Stimulated activated CD4-positive, alpha-beta T cell treated with anti-CD3 and anti-CD28 coated beads, Interleukin-4, amount 100 ng/mL, for 4 hours (primary cell): ENCODE data around the gene LATS1.
"Not testable (repeated sequence)": the region's sequence is repeated elsewhere in the genome, so short reads cannot be mapped to it uniquely, and the experiment has no call there.

Source experiments
- DNase-seq, 2 experiments: peaks; one replicate each; pipeline ENCODE4 v3.0.0-alpha.2; 2020

LATS1 gene

GRCh38 chr6:149728499-149729234 lies 10.8 kb upstream of the LATS1 start:
- DNase-seq: no peak

DNA sequence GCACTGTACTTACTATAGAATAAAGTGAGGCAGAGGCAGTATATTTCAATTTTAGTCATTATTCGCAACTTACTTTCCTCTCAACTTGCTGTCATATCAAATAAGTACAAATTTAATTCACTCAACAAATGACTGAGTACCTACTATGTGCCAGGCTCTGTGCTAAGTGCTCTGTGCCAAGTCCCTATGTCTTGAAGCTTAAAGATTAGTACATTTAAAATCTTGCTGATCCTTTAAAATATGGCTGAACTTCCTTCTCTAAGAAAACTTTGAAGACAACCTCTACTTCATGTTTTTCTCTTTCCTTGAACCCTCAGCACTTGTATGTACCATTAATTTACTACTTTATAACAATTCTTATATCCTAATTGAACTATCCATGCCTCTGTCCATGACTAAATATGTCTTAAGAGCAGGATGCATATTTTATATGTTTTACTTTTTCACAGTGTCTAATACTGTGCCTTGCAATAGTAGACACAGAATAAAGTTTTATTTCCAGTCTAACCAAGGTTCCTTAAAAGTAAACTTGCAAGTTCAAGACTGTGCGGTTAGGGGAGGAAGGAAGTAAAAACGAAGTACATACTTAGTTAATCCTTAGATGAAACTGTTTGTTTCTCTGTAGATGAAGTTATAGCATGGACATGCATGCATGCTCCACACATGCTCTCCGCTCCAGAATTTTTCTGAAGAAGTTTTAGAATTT lies 10.0 kb upstream of the LATS1 start:
- DNase-seq: no peak

DNA sequence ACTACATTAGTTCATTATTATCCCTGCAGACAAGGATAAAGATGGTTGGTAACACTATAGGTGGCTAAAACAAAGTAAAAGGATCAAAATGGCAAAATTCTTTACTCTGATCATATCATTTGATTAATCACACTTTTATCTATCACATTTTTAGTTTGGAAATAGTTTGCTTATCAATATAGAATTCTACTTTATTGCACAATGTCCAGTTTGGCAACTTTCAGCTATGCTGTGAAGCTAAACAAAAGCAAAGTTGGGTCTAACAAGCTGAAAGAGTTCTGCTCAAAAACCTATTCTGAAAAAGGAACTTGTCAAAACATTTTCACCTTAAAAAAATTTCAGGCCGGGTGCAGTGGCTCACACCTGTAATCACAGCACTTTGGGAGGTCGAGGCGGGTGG lies 7.9 kb upstream of the LATS1 start:
- no peak for DNase-seq

DNA sequence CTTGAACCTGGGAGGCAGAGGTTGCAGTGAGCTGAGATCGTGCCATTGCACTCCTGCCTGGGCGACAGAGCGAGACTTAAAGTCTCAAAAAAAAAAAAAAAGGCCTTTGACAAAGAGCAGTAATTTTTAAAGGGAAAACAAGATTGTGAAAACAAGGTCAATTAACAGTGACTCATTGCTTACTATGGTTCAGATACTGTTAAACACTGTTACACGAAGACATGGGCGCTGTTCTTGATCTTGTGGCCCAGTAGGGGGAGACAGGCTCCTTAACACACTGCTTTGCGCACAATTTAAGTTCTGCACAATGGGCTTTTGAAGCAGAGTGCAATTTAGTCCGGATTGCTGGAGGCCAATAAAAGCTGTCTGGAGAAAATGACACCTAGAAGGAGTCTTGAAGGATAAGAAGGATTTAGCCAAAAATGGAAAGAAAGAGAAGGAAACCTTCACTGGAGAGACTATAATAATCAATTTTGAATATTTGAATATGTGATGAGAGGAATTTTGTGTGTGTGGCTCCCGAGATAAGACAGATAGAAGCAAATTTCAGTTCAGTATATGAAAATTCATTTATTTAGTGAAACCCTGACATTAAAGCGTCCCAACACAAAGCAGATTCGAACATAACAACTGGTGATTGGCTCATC lies 6.0 kb upstream of the LATS1 start:
- peak; percentile 11 to 48 for DNase-seq

DNA sequence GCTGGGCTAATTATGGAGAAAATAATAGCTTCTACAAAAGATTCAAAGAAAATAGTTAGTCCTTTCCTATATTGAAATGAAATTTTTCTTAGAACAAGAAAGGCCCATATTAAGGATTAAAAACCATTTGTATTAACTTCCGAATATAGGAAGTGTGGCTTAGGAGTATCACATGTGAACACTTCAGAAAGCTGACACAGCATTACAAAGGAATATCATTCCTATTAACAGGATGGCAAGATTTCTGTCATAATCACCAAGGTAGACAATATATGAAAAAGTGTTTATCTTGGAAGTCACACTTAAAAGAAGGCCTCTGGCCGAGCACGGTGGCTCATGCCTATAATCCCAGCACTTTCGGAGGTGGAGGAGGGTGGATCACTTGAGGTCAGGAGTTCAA lies 5.4 kb upstream of the LATS1 start:
- DNase-seq: no peak

GRCh38 chr6:149719531-149719930 lies 1.6 kb upstream of the LATS1 start:
- no peak for DNase-seq

DNA sequence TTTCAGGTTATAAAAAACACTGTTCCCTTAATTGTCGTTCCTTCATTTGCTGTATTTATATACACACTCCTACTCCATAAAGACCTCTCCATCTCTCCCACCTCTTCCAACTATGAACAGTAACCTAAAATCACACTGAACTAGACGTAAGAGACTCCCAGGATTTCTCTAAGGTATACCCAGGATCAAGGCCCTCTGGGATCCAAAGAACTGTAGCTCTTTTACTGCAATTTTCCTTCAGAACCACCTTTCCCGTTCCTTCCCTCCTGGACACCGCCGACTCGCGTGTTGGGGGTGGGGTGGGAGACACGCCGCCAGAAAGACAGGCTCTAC lies 680 bp downstream of the LATS1 start:
- DNase-seq: no peak

DNA sequence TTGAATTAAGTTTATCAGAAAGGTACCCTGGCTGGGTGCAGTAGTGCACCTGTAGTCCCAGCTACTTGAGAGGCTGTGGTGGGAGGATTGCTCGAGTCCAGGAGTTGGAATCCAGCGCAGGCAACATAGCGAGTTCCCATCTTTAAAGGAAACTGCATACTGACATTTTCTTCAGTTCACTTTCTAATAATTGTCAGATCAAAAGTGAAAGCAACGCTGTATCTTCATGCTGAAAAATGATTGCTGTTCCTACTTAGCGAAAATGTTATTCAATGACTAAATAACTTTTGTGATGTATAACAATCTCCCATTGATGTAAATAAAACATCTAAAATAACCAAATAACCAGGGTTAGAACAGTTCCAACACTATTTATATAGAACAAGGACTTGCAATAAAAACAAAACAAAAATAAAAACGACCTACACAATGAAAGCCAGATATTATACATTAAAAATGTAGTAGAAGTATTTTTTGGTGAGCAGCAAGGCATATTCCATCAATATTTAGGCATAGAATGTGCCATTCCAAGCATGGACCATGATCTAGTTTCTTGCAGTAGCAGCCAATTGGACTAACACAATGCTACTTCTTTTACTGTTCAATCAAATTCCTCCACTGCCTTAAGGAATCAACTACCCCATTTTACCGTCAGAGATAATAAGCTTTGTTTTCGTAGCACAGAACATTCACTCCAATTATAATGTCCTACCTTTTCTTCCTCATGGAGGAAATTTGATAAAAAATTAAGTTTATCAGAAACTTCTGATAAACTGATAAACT lies 1.5 kb downstream of the LATS1 start:
- DNase-seq: no peak

DNA sequence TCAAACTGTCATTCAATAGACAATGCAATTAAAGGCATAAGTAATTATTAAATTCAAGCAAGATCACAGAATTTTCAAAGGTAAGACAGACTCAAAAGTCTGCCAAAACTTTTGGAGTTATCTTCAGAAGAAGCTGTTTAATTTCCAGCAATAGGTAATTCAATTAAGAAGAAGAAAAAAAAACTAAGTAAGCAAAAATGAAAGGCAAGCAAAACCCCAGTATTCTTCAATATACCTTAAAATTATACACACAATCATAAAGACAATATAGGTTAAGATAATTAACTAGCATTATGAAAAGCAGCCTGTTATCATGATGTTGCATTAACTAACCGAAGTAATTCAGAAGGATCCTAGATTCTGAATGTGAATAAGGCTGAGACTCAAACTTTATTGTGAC lies 3.5 kb downstream of the LATS1 start:
- DNase-seq: no peak

- DNase-seq: no peak
Observed at GRCh38 chr6:149711711-149712110, 6.2 kb downstream of the LATS1 start.

- no peak for DNase-seq
Observed at GRCh38 chr6:149701714-149702113, 16.2 kb downstream of the LATS1 start.

- DNase-seq: no peak
Observed at GRCh38 chr6:149699150-149699549, 18.8 kb downstream of the LATS1 start.

DNA sequence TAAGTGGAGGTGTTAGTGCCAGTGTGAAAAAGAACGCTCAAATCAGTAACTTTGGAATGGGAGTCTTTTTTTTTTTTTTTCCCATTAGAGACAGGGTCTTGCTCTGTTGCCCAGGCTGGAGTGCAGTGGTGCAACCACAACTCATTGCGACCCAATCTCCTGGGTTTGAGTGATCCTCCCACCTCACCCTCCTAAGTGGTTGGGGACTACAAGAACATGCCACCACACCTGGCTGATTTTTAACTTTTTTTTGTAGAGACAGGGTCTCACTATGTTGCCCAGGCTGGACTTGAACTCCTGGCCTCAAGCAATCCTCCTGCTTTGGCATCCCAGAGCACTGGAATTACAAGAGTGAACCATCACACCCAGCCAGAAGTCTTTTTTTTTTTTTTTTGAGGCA lies 19.7 kb downstream of the LATS1 start:
- no peak for DNase-seq

DNA sequence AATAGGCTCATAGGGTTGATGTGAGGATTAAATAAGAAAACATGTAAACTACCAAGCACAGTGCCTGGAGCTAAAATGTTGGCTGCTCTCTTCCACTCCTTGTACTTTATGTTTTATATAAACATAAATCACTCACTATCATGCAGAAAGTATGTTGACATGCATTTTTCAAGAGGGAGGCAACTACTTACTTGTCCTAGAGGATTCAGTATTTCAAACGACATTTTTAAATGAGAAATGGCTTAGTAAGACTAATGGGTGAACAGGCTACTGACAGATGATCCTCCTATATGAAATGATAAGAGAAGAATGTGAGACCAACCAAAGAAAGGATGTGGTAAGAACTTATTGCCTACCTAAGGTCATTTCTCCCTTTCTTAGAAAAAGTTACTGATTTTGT lies 21.0 kb downstream of the LATS1 start:
- DNase-seq: no peak

- DNase-seq: no peak
Observed at GRCh38 chr6:149694921-149695320, 23.0 kb downstream of the LATS1 start.

- no peak for DNase-seq
Observed at GRCh38 chr6:149691201-149691600, 26.7 kb downstream of the LATS1 start.

- no peak for DNase-seq
Observed at GRCh38 chr6:149686230-149686629, 31.7 kb downstream of the LATS1 start.

- no peak for DNase-seq
Observed at GRCh38 chr6:149683256-149683859, 34.5 kb downstream of the LATS1 start.

DNA sequence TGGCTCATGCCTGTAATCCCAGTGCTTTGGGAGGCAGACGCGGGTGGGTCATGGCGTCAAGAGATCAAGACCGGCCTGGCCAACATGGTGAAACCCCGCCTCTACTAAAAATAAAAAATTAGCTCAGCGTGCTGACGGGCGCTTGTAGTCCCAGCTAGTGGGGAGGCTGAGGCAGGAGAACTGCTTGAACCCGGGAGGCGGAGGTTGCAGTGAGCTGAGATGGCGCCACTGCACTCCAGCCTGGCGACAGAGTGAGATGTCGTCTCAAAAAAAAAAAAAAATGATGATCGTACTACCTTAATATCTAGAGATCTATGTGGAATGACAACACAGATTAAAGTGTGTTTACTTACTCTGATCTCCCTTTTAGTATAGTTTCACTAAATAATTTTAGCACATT lies 36.1 kb downstream of the LATS1 start:
- not testable (repeated sequence) for DNase-seq

- DNase-seq: no peak
Observed at GRCh38 chr6:149681209-149681608, 36.7 kb downstream of the LATS1 start.

- DNase-seq: no peak
Observed at GRCh38 chr6:149680503-149680902, 37.4 kb downstream of the LATS1 start.

GRCh38 chr6:149672265-149672664 lies 45.6 kb downstream of the LATS1 start:
- DNase-seq: not testable (repeated sequence)

- DNase-seq: no peak
Observed at GRCh38 chr6:149660028-149660427, 57.9 kb downstream of the LATS1 start.
